Thymus (tissue), 11 donors: ENCODE data around the gene IGFL3. TPM values are rescaled to one million over a fixed set of nuclear protein-coding genes. Genes with fewer than 3 reads are reported as not detected.

Experiments
- DNase-seq, 9 donors: peaks; one replicate each; pipeline ENCODE4 v3.0.0-alpha.2; 2013; ENCODE audit warnings: low spot score in 9 of 9, low read depth in 6 of 9, missing footprints in 1 of 9
- H3K27ac ChIP-seq, 2 donors: one replicate each; pipeline ENCODE4 v1.5.1; 2013; ENCODE audit warnings: control low read depth in 1 of 2, low read depth in 1 of 2, low read length in 1 of 2, mild to moderate bottlenecking in 1 of 2, moderate library complexity in 1 of 2
- H3K27me3 ChIP-seq, 2 donors: one replicate each; pipeline ENCODE4 v1.5.1; 2013; ENCODE audit warnings: low read length in 1 of 2; ENCODE audit not compliant: control insufficient read depth in 2 of 2, insufficient read depth in 1 of 2
- H3K36me3 ChIP-seq, 2 donors: one replicate each; pipeline ENCODE4 v1.5.1; 2013; ENCODE audit warnings: low read length in 1 of 2, mild to moderate bottlenecking in 1 of 2, moderate library complexity in 1 of 2; ENCODE audit not compliant: control insufficient read depth in 2 of 2, insufficient read depth in 2 of 2
- H3K4me1 ChIP-seq, 2 donors: one replicate each; pipeline ENCODE4 v1.5.1; 2013; ENCODE audit warnings: low read length in 2 of 2; ENCODE audit not compliant: control insufficient read depth in 2 of 2, insufficient read depth in 2 of 2
- H3K4me3 ChIP-seq, 2 donors: one replicate each; pipeline ENCODE4 v1.5.1; 2013; ENCODE audit warnings: low read length in 2 of 2, control low read depth in 1 of 2, mild to moderate bottlenecking in 1 of 2
- H3K9me3 ChIP-seq, 2 donors: one replicate each; pipeline ENCODE4 v1.5.1; 2013; ENCODE audit warnings: low read length in 1 of 2, mild to moderate bottlenecking in 1 of 2; ENCODE audit not compliant: control insufficient read depth in 2 of 2, insufficient read depth in 1 of 2
- WGBS: extraction: QIAGEN DNeasy Blood & Tissue Kit; methylation state at CpG from one replicate; pipeline ENCODE4 v1.1.7; 2013; 5-methylcytosine and 5-hydroxymethylcytosine counted together
- polyA plus RNA-seq: library from polyadenylated mRNA; stranded (reverse); fragments of 200-250 nt; gene quantifications from one replicate; pipeline ENCODE4 v1.2.3, GENCODE V29; 2013
- total RNA-seq: library from RNA; stranded (reverse); fragments of 120-200 nt; gene quantifications from one replicate; pipeline ENCODE4 v1.2.4, GENCODE V29; 2013
- donor health status: healthy.

Gene IGFL3
- total and polyA plus RNA-seq, 2 donors, result 0.66 TPM; not detected in 1

DNA sequence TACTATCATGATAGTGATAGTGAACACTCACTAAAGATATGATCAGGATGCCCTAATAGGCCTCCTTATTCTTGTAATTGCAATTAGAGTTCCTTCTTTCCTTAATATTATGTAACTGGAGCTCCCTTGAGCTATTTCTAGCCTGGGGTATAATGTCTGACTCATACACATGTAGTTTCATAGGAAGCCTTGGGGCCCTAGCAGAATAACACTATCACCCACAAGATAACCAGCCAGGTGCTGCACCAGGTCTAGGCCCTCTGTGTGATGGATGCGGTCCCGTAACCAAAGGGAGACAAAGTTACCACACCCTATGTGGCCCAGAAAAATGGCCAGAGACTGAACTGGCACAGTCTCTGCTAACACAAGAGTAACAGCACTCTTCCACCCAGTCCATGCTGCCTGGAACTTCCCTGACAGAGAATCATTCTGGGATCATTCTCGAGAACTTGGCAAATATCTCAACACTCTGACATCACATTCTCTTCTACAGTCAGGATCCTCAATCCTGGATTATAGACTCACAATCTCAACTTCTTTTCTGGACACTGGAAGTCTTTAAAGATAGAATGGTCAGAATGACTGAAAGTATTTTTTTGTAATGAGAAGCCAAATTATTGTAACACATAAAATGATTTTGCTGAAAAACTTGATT is 51.1 kb downstream of the IGFL3 start:
- 93% methylated on average over 3 of the region's 3 CpGs for WGBS
- peaks cover 21 to 37% of the 10 kb centered on the region in 2 donors for H3K27me3 ChIP-seq
- DNase-seq, result no peak
- no peaks in the 10 kb centered on the region for H3K36me3 ChIP-seq
- peaks cover 4 to 10% of the 10 kb centered on the region in 2 donors for H3K9me3 ChIP-seq
- H3K27ac ChIP-seq, result no peak overlapping the region
- no peak overlapping the region for H3K4me3 ChIP-seq
- no peaks in the 10 kb centered on the region for H3K4me1 ChIP-seq

Other genes starting within 250 kb of the IGFL3 start
- gene IRF2BP1, start 238.5 kb downstream of the IGFL3 start, total RNA-seq, result 19.3 TPM
- gene IRF2BP1, start 238.5 kb downstream of the IGFL3 start, polyA plus RNA-seq, result 12.3 TPM
- gene MYPOP, start 222.1 kb downstream of the IGFL3 start, total RNA-seq, result 1.8 TPM
- 9.1 TPM for gene MYPOP, start 222.1 kb downstream of the IGFL3 start, polyA plus RNA-seq
- gene NANOS2, start 209.9 kb downstream of the IGFL3 start, total RNA-seq, result not detected
- gene NANOS2, start 209.9 kb downstream of the IGFL3 start, polyA plus RNA-seq, result 0.07 TPM
- 0.09 TPM for gene NOVA2, start 150.8 kb downstream of the IGFL3 start, total RNA-seq
- gene NOVA2, start 150.8 kb downstream of the IGFL3 start, polyA plus RNA-seq, result 1.0 TPM
- 11.3 TPM for gene CCDC61, start 129.2 kb downstream of the IGFL3 start, total RNA-seq
- gene CCDC61, start 129.2 kb downstream of the IGFL3 start, polyA plus RNA-seq, result 23.0 TPM
- gene PGLYRP1, start 101.6 kb downstream of the IGFL3 start, total RNA-seq, result 4.3 TPM
- gene PGLYRP1, start 101.6 kb downstream of the IGFL3 start, polyA plus RNA-seq, result 0.37 TPM
- 0.14 TPM for gene IGFL4, start 83.7 kb downstream of the IGFL3 start, total RNA-seq
- 0.16 TPM for gene IGFL4, start 83.7 kb downstream of the IGFL3 start, polyA plus RNA-seq
- gene IGFL2, start 23.6 kb upstream of the IGFL3 start, total RNA-seq, result 0.61 TPM
- gene IGFL2, start 23.6 kb upstream of the IGFL3 start, polyA plus RNA-seq, result 6.9 TPM
- gene IGFL1, start 105.1 kb upstream of the IGFL3 start, total RNA-seq, result 0.99 TPM
- 26.9 TPM for gene IGFL1, start 105.1 kb upstream of the IGFL3 start, polyA plus RNA-seq
- 0.66 TPM for gene HIF3A, start 172.4 kb upstream of the IGFL3 start, total RNA-seq
- 13.1 TPM for gene HIF3A, start 172.4 kb upstream of the IGFL3 start, polyA plus RNA-seq
- gene PPP5C, start 222.4 kb upstream of the IGFL3 start, total RNA-seq, result 44.1 TPM
- gene PPP5C, start 222.4 kb upstream of the IGFL3 start, polyA plus RNA-seq, result 32.7 TPM